Measurements from ENCODE around the gene ABCG5.
A peak's percentile ranks its signal among the peaks of the same experiment; 100 is the strongest.

ABCG5 gene

DNA sequence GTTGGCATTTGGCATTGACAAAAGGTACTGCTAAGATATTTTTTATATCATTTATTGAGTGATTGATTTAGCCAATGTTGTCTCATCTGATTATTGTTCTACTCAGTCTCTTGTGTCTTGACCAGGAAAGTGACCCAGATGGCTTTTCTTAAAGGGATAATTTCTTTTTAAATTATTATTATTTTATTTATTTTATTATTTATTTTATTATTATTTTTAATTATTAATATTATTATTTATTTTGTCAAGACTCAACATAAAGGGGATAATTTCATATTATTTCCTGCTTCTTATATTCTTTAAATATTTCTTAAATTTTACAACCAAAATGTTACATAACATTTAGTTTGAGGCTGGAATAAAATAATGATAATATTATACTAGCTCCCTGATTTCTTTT lies 37.7 kb downstream of the ABCG5 start:
- ATAC-seq, result no peak
- H3K27me3 Mint-ChIP-seq, result no peaks in the 10 kb centered on the region
- no peaks in the 10 kb centered on the region for H3K4me1 Mint-ChIP-seq
- H3K27ac Mint-ChIP-seq, result no peak overlapping the region
- peaks cover 14% of the 10 kb centered on the region for H3K36me3 Mint-ChIP-seq
- H3K9me3 Mint-ChIP-seq, result no peaks in the 10 kb centered on the region
- no peak overlapping the region for H3K4me3 Mint-ChIP-seq

GRCh38 chr2:43798300-43798699 lies 40.3 kb downstream of the ABCG5 start:
- no peak overlapping the region for H3K4me3 Mint-ChIP-seq
- H3K27ac Mint-ChIP-seq, result no peak overlapping the region
- H3K36me3 Mint-ChIP-seq, result peaks cover 18% of the 10 kb centered on the region
- no peak for ATAC-seq
- no peaks in the 10 kb centered on the region for H3K4me1 Mint-ChIP-seq
- no peaks in the 10 kb centered on the region for H3K9me3 Mint-ChIP-seq
- no peaks in the 10 kb centered on the region for H3K27me3 Mint-ChIP-seq

GRCh38 chr2:43796206-43796605 lies 42.4 kb downstream of the ABCG5 start:
- no peak overlapping the region for H3K4me3 Mint-ChIP-seq
- no peaks in the 10 kb centered on the region for H3K27me3 Mint-ChIP-seq

GRCh38 chr2:43794956-43795355 lies 43.7 kb downstream of the ABCG5 start:
- ATAC-seq, result no peak
- H3K27ac Mint-ChIP-seq, result no peak overlapping the region
- no peaks in the 10 kb centered on the region for H3K27me3 Mint-ChIP-seq
- H3K4me1 Mint-ChIP-seq, result no peaks in the 10 kb centered on the region
- no peak overlapping the region for H3K4me3 Mint-ChIP-seq
- H3K9me3 Mint-ChIP-seq, result no peaks in the 10 kb centered on the region
- peaks cover 32% of the 10 kb centered on the region for H3K36me3 Mint-ChIP-seq

More at GRCh38 chr2:43796206-43796605, 42.4 kb downstream of the ABCG5 start:
- H3K4me1 Mint-ChIP-seq, result no peaks in the 10 kb centered on the region
- H3K36me3 Mint-ChIP-seq, result peaks cover 27% of the 10 kb centered on the region
- no peaks in the 10 kb centered on the region for H3K9me3 Mint-ChIP-seq
- H3K27ac Mint-ChIP-seq, result no peak overlapping the region
- ATAC-seq, result no peak

DNA sequence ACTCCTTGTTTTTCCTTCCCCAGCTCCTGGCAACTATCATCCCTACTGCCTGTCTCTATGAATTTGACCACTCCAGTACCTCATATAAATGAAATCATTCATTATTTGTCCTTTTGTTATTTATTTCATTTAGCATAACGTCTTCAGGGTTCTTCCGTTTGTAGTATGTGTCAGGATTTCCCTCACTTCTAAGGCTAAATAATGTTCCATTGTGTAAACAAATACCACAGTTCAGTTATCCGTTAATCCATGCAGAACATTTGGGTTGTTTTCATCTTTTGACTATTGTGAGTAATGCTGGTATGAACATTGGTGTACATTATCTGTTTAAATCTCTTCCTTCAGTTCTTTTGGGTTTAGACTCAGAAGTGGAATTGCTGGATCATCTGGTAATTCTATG lies 46.0 kb downstream of the ABCG5 start:
- Mint-ChIP-seq H3K4me1 (no peaks in the 10 kb centered on the region), H3K36me3 (peaks cover 42% of the 10 kb centered on the region), H3K27ac (no peak overlapping the region), H3K4me3 (no peak overlapping the region), H3K27me3 (no peaks in the 10 kb centered on the region), H3K9me3 (no peaks in the 10 kb centered on the region)
- no peak for ATAC-seq

DNA sequence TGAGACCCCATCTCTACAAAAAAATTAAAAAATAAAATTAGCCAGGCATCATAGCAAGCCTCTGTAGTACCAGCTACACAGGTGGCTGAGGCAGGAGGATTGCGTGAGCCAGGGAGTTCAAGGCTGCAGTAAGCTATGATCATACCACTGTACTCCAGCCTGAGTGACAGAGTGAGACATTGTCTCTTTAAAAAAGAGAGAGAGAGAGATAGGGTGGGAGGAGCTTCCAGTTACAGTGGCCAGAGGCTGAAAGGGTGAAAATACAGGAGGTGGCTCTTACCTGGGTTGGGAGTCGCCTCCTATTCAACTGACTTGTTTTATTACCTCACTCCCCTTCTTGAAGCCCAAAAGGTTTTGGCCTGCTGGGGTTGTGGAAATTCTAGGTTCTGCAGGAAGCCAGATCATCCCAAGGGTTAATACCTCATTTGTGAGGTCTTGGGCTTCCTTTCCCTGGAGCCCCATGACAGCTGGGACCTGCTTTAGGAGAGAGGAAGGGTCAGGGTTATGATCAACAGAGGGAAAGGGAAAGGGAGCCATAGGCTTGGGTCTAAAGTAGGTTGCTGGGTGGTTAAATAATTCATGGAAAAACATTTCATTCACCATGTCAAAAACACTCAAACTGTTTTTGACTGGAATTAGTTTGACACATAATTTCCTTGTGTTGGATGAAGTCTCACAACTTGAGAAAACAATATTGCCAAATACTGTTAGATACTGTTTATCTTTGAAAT lies 47.4 kb downstream of the ABCG5 start:
- Mint-ChIP-seq H3K27ac (no peak overlapping the region), H3K27me3 (no peaks in the 10 kb centered on the region), H3K36me3 (peaks cover 42% of the 10 kb centered on the region), H3K4me1 (no peaks in the 10 kb centered on the region), H3K4me3 (no peak overlapping the region), H3K9me3 (no peaks in the 10 kb centered on the region)
- no peak for ATAC-seq

DNA sequence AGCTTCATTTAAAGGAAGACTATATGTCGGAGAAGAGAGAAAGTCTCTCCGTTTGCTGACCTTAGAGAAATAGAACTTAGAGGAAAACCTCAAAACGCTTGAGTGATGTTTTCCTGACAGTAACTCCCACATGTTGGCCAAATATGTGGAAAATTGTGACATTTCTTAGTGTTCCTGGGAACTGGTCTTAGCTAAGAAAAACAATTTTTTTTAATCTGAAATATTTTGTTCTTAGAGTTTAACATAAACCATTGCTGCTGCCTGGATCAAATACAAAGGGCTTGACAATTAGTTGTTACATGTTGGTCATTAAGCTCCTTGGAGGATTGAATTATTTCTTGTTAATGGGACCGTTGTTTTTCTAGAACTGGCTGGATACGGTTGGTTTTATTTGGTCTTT lies 48.5 kb downstream of the ABCG5 start:
- ATAC-seq, result no peak
- no peaks in the 10 kb centered on the region for H3K9me3 Mint-ChIP-seq
- H3K27me3 Mint-ChIP-seq, result no peaks in the 10 kb centered on the region
- no peak overlapping the region for H3K27ac Mint-ChIP-seq
- H3K36me3 Mint-ChIP-seq, result peaks cover 31% of the 10 kb centered on the region
- H3K4me1 Mint-ChIP-seq, result no peaks in the 10 kb centered on the region
- H3K4me3 Mint-ChIP-seq, result no peak overlapping the region

GRCh38 chr2:43788646-43789045 lies 50.0 kb downstream of the ABCG5 start:
- Mint-ChIP-seq H3K36me3 (peaks cover 24% of the 10 kb centered on the region), H3K4me3 (no peak overlapping the region), H3K4me1 (no peaks in the 10 kb centered on the region), H3K27me3 (no peaks in the 10 kb centered on the region), H3K9me3 (no peaks in the 10 kb centered on the region), H3K27ac (no peak overlapping the region)
- no peak for ATAC-seq

GRCh38 chr2:43787895-43788294 lies 50.7 kb downstream of the ABCG5 start:
- ATAC-seq, result no peak
- Mint-ChIP-seq H3K4me3 (no peak overlapping the region), H3K9me3 (no peaks in the 10 kb centered on the region), H3K4me1 (no peaks in the 10 kb centered on the region), H3K27ac (no peak overlapping the region), H3K27me3 (no peaks in the 10 kb centered on the region), H3K36me3 (peaks cover 22% of the 10 kb centered on the region)

- Mint-ChIP-seq H3K4me1 (peaks cover 12% of the 10 kb centered on the region), H3K36me3 (peaks cover 16% of the 10 kb centered on the region), H3K27me3 (no peaks in the 10 kb centered on the region), H3K9me3 (no peaks in the 10 kb centered on the region), H3K4me3 (no peak overlapping the region), H3K27ac (no peak overlapping the region)
- ATAC-seq, result no peak
Measured at GRCh38 chr2:43778233-43778632, 60.4 kb downstream of the ABCG5 start.

DNA sequence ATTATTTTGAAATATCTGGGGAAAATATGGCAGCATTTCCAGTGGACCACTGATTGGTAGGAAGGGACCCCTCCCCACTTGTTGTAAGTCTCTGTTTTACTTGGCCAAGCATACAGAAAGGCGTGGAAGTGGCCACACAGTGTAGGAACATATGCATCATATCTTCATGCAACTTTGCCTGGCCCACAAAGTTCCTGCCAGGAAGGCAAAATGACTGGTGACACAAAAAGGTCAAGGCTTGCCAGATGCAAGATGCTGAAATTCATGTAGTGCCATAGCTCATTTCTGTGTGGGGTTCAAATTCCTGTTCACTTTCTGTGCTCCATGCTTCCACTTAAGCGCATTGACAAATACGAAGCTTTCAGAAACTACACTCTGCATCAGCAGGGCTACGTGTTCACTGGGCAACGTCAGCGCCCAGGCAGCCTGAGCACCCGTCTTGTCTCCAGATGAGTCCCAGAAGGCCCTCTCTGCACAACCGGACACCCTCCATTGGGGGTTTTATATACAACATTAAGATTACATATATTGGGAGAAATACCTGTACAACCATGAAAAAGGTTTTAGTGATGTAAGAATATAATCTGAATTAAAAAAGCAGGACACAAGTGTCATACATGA lies 61.2 kb downstream of the ABCG5 start:
- no peak overlapping the region for H3K27ac Mint-ChIP-seq
- H3K27me3 Mint-ChIP-seq, result no peaks in the 10 kb centered on the region
- H3K9me3 Mint-ChIP-seq, result no peaks in the 10 kb centered on the region
- H3K36me3 Mint-ChIP-seq, result peaks cover 16% of the 10 kb centered on the region
- H3K4me1 Mint-ChIP-seq, result peaks cover 12% of the 10 kb centered on the region
- no peak overlapping the region for H3K4me3 Mint-ChIP-seq
- ATAC-seq, result no peak

- Mint-ChIP-seq H3K4me3 (no peak overlapping the region), H3K36me3 (peaks cover 16% of the 10 kb centered on the region), H3K27me3 (no peaks in the 10 kb centered on the region), H3K4me1 (peaks cover 12% of the 10 kb centered on the region), H3K9me3 (no peaks in the 10 kb centered on the region), H3K27ac (no peak overlapping the region)
- ATAC-seq, result no peak
Measured at GRCh38 chr2:43776324-43776723, 62.3 kb downstream of the ABCG5 start.

DNA sequence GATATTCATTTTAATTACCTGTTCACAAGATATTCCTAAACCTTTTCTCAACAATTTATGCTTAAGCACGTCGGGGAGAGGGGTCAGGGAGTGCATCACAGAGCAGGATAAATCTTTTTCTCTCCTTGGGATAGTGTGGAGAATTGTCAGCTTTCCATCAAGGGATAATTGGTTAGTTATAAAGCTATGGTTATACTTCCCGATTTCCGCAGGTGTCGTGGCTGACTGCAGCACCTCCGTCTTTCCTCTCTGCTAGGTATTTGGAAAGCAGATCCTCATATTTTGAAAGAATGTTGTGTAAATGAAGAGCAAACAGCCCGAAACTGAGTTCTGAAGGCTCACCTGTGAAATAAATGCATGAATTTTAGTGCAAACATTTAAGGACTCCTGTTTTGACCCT lies 64.0 kb downstream of the ABCG5 start:
- peaks cover 12% of the 10 kb centered on the region for H3K4me1 Mint-ChIP-seq
- H3K4me3 Mint-ChIP-seq, result peak overlapping the region; percentile 98
- no peaks in the 10 kb centered on the region for H3K27me3 Mint-ChIP-seq
- peak overlapping the region; percentile 91 for H3K27ac Mint-ChIP-seq
- H3K36me3 Mint-ChIP-seq, result peaks cover 5% of the 10 kb centered on the region
- no peak for ATAC-seq
- no peaks in the 10 kb centered on the region for H3K9me3 Mint-ChIP-seq

- peak within 1 kb of the TSS; percentile 91 for H3K27ac Mint-ChIP-seq
- ATAC-seq, result peak; percentile 99
- H3K9me3 Mint-ChIP-seq, result no peaks in the 10 kb centered on the region
- no peaks in the 10 kb centered on the region for H3K36me3 Mint-ChIP-seq
- H3K4me1 Mint-ChIP-seq, result peaks cover 12% of the 10 kb centered on the region
- H3K4me3 Mint-ChIP-seq, result peak within 1 kb of the TSS; percentile 98
- no peaks in the 10 kb centered on the region for H3K27me3 Mint-ChIP-seq
Measured at GRCh38 chr2:43773876-43774613, 64.6 kb downstream of the ABCG5 start, which contains the start of gene DYNC2LI1. TSS of gene DYNC2LI1 (plus strand) at chr2:43774039. CDS start at chr2:43774139, 100 bp downstream.

DNA sequence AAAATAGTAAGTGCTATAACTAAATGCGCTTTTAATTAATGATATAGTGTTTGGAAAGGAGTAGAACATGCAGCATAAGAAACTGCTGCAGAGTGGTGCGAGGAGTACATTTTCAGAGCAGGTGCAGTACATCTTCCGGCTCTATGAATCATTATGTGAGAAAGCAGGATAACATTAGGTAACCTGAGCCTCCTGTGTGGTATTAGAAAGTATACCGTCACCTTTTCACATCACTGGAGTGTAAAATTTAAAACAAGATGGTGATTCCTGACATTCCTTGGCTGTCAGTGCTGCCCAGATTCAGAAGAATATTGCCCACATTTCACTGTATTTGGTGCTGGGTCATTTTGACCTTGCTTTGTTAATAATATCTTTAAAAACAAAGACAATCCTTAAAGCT lies 72.6 kb downstream of the ABCG5 start:
- ATAC-seq, result no peak
- Mint-ChIP-seq H3K27me3 (no peaks in the 10 kb centered on the region), H3K4me1 (no peaks in the 10 kb centered on the region), H3K4me3 (no peak overlapping the region), H3K36me3 (no peaks in the 10 kb centered on the region), H3K27ac (no peak overlapping the region), H3K9me3 (no peaks in the 10 kb centered on the region)
